NCI-H1436 (cell line): ENCODE measurements around the gene SH2D3A.
"Not testable (repeated sequence)": the region's sequence is repeated elsewhere in the genome, so short reads cannot be mapped to it uniquely, and the experiment has no call there.

ENCODE experiments used
- DNase-seq: peaks from one replicate; lab custom pipeline; 2025; lab: John Stamatoyannopoulos, UW

SH2D3A gene

GRCh38 chr19:6761053-6761676 is 6.1 kb downstream of the SH2D3A start:
- no peak for DNase-seq

DNA sequence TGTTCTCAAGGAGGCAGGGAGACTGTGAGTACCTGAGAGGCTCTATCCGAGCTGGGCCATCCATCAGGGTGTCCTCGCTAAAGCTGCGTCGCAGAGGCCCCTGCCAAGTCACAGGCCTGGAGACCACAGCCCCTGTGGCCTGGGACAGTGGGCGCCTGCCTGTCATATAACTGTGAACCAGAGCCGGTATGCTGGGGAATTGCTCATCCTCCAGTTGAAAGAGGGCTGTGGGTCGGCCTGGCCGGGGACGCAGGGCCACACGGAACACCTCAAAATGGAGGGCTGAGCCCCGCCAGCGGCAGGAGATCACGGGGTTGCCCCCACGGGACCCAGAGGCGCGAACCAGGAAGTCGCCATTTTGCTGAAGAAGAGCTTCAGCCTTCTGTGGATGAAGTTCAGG is 6.6 kb downstream of the SH2D3A start:
- DNase-seq, result no peak

- DNase-seq, result no peak
These were observed 12.4 kb downstream of the SH2D3A start for GRCh38 chr19:6754653-6755463.

- DNase-seq, result no peak
These were observed 13.1 kb downstream of the SH2D3A start for GRCh38 chr19:6754136-6754535.

DNA sequence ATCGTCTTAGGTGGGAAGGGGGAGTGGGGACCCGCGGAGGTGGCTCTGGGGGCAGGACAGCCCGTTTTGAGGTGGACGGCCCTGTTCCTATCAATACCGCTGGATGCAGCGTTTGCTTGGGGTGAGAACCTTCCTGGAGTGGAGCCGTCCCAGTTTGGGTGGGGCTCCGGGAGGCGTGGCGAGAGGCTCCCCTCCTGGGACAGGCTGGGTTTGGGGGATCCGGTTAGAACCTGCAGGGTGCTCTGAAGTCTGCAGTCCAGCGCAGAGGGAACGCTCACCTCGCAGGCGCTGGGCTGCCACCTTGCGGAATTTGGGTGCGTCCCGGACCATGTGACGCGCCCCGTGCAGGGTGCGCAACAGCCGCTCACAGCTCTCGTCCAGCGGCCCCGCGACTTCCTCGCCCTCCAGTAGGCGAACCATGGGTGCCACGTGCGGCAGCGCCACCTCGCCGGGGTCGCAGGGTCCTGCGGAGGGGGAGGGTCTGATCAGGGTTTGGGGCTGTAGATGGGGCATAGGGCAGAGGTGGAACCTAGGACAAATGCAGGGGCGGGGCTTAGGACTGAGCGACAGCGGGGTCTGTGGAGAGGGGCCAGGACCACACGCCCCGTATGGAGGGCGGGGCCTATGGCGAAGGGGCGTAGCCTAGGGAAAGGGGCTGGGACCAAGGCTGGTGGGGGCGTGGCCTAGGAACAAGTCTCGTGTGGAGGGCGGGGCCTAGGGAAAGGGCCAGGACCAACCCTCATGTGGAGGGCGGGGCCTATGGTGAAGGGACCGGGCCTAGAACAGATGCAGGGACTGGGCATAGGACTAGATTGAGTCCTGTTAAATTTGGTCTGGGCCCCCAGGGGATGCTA is 13.8 kb downstream of the SH2D3A start:
- DNase-seq, result no peak

DNA sequence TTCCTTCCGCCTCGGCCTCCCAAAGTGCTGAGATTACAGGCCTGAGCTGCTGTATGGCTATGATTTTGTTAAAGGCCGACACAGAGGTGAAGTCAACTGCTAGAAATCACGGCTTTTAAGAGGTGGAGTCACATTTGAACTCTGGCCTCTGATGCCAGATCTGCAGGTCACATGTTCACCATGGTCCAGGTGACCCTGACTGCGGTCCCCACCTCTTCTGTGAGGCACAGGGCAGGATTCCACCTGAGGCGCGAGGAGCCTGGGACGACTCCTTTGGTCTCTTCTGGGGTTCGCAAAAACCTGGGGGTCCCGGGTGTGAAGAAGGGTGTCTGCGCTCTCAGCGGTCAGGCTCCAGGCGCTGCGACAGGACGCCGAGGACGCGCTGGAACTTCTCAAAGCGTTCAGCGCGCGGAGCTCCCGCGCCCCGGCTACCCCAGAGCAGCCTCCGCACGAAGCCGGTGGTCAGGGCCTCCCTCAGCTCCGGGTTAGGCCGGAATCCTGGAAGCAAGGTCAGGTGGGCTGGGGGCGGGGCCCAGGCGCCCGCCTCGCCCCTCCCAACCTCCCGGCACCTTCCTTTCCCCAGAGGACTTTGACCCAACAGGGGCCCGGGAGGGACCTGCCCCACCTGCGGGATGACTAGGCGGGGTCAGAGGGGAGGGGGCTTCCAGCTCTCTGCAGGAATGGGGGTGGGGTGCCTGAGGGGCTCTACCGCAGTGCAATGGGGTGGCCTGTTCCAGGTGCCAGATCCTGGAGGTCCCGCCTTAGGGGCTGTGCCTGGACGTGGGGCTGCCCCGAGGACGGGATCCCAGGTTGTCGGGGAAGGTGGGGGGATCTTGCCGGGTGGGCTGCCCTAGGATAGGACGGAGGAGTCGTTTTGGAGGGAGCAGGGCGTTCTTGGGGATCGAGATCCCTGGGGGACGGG is 14.7 kb downstream of the SH2D3A start:
- no peak for DNase-seq

- DNase-seq, result no peak
These were observed 16.0 kb downstream of the SH2D3A start for GRCh38 chr19:6751189-6751588.

- no peak for DNase-seq
These were observed 17.2 kb downstream of the SH2D3A start for GRCh38 chr19:6750062-6750461.

DNA sequence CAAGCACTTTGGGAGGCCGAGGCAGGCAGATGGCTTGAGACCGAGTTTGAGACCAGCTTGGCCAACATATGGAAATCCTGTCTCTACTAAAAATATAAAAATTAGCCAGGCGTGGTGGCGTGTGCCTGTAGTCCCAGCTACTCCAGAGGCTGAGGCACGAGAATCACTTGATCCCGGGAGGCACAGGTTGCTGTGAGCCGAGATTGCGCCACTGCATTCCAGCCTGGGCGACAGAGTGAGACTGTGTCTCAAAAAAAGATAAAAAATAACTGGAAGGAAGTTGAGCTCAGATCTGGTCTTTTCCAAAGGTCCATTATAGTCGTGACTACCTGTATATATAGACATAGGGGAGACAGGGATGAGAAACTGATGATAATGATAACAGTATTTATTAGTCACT is 18.7 kb downstream of the SH2D3A start:
- DNase-seq, result not testable (repeated sequence)

GRCh38 chr19:6745965-6746364 is 21.3 kb downstream of the SH2D3A start:
- no peak for DNase-seq

GRCh38 chr19:6744381-6745301 is 22.6 kb downstream of the SH2D3A start:
- no peak for DNase-seq

DNA sequence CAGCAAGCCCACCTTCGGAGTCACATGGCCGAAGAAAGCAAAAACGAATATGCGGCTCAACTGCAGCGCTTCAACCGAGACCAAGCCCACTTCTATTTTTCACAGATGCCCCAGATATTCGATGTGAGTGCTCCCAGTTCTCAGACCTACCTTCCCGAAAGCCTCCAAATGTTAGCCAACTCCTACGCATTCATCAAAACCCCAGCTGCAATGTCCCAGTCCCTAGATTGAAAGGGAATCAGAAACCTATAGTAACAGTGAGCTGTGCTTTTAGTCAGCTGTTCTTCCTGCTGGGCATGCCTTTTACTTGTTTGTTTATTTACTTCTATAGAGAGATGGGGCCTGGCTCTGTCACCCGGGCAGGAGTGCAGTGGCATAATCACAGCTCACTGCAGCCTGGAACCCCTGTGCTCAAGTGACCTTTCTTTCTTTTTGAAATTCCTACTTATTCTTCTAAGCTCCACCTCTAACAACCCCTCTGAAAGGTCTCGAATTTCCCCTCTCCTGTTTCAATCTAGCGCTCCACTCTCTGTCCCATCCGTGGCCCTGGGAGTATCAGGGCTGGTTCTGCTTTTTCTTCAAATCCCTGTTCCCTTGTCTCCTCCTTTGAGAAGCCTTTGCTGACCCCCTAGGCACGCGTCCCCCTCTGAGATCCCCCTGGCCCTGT is 23.4 kb downstream of the SH2D3A start:
- no peak for DNase-seq

DNA sequence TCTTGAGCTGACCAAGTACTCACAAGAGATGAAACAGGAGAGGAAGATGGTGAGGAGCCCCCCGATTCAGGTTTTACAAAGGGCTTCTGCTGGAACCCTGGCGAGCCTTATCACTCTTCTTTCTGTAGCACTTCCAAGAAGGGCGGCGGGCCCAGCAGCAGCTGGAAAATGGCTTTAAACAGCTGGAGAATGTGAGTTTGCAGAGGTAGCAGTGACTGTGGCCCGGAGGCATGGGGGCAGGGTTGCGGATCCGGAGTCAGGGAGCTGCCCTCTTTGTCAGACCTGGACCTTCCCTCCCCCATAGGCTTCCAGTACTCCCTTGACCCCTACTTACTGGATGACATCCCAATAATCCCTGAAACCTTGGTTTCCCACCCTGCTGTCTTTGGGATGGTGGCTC is 24.2 kb downstream of the SH2D3A start:
- DNase-seq, result no peak

GRCh38 chr19:6740589-6741343 is 26.5 kb downstream of the SH2D3A start:
- no peak for DNase-seq

DNA sequence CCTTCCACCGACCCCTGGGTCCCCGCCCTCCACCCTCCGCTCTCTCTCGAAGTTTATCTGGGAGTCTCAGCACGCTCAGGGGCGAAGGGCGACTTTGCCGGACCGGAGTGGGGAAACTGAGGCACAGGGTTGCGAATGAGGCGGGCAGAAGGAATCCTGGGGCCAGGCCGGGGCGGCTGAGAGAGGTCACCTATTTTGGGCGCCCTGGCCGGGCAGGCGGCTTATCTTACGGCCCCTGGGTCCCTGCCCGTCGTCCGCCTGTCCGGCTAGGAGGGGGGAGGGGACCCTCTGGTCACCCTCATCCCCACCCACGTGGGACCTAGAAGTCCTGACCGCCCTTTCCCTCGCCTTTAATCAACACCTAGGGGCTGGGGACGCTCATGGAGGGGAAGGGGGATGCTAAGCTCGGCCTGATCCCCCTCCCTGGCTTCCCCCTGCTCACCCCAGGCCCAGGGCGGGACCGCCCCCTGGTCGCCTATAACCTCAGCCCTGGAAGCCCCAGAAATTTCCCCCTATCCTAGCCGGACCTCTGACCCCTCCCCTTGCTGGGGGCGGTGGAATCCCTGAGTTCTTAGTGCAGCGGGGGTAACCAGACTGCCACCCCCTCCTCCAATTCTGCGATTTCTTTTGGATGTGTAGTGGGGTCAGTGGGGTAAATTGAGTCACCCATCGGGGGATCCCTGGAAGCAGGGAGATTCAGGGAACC is 27.2 kb downstream of the SH2D3A start:
- DNase-seq, result no peak

GRCh38 chr19:6739390-6739882 is 27.8 kb downstream of the SH2D3A start, which contains the start of gene TRIP10:
Gene TRIP10 (plus strand): TSS chr19:6739680. CDS start chr19:6739762, 82 bp downstream.
- peak; percentile 79 for DNase-seq

DNA sequence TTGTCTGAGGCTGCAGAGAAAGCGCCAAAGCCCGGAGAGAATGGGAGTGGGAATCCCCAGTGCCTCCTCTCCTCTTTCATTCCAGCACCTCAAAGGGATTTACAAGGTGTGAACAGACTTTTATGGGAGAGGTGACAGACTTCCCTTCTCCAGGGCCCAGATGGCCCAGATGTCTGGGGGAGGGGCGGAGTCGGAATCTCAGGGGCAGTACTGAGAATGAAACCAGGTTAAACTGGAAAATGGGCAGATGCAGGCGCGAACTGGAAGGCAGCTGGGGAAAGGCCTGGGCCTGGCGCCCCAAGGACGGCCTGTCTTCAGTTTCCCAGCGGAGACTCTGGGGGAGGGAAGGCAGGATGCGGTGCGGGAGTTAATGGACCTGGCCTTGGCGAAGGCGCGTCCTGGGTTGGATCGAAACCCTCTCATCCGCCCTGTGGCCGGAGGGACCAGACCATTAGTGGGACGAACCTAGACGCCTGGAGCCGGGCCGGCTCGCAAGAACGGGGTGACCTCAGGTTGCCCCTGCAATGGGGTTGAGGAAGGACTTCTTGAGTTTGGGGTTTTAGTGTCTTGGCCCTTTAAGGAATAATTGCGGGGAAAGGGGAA is 28.3 kb downstream of the SH2D3A start:
- DNase-seq, result no peak
